GM23248 (cell line): ENCODE data around the gene CCDC15.

Experiments
- EZH2 ChIP-seq: fragments of 200-600 bp; sonication (generic); IDR thresholded peaks from 2 replicates; pipeline ENCODE4 v1.6.1; 2018; ENCODE audit warnings: antibody characterized with exemption, mild to moderate bottlenecking; ENCODE audit not compliant: insufficient read depth, poor library complexity, severe bottlenecking
- EZH2phosphoT487 ChIP-seq: fragments of 200-600 bp; sonication (generic); IDR thresholded peaks from 2 replicates; pipeline ENCODE4 v1.6.1; 2018; ENCODE audit warnings: antibody characterized with exemption, moderate library complexity, mild to moderate bottlenecking, low read depth; ENCODE audit not compliant: insufficient read depth

DNA sequence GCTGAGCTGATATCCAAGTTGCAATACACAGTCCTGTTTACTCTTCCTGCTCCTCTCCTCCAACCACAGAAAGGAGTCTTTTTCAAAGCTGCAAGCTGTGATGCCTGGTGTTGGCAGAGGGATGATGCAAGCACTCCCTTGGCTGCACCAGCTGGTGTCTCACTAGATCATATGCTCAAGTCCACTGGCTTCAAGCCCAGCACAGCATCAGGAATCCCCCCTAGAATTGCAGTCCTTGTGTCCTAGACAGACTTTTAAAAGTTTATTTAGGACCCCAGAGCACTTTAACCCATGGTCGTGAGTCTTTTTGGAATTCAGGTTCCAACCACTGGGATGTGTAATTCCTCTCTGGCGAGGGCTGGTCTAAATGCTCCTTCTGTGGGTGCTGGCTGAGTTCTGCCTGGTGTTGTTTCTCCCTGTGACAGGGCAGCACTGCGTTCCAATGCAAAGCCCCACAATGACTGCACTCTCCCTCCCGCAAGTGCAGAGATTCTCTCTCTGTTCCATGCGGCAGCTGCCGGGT is 36.8 kb upstream of the CCDC15 start:
- TF ChIP-seq EZH2phosphoT487 (no peak), EZH2 (no peak)
